Raji (cell line): ENCODE results near the gene RCE1.
A peak's percentile ranks its signal among the peaks of the same experiment; 100 is the strongest.

Experiments used
- POLR2A ChIP-seq: IDR thresholded peaks from 2 replicates; pipeline ENCODE4 v1.6.1; 2011; ENCODE audit warnings: low read depth, low read length, control low read depth; ENCODE audit not compliant: insufficient read depth

The RCE1 gene

GRCh38 chr11:66851698-66852465 lies 8.6 kb downstream of the RCE1 start:
- TF ChIP-seq POLR2A = no peak

GRCh38 chr11:66852466-66853241 lies 9.4 kb downstream of the RCE1 start:
- no peak for TF ChIP-seq POLR2A

- TF ChIP-seq POLR2A = no peak
These were observed 10.3 kb downstream of the RCE1 start for GRCh38 chr11:66853242-66854229.

GRCh38 chr11:66854231-66854661 lies 11.0 kb downstream of the RCE1 start:
- no peak for TF ChIP-seq POLR2A

- TF ChIP-seq POLR2A = no peak
These were observed 11.5 kb downstream of the RCE1 start for GRCh38 chr11:66854729-66855211.

GRCh38 chr11:66855574-66856495 lies 12.6 kb downstream of the RCE1 start:
- peak; percentile 73 for TF ChIP-seq POLR2A

GRCh38 chr11:66856496-66857233 lies 13.4 kb downstream of the RCE1 start, which contains the start of gene LRFN4:
Gene LRFN4, plus strand, starts transcription at chr11:66857064. Its CDS starts 681 bp downstream, at chr11:66857745.
- peak; percentile 51 for TF ChIP-seq POLR2A

- TF ChIP-seq POLR2A = peak; percentile 3; the same call in 1 of the 2 replicates
These were observed 14.1 kb downstream of the RCE1 start for GRCh38 chr11:66857234-66857926.

GRCh38 chr11:66857927-66858185 lies 14.6 kb downstream of the RCE1 start:
- TF ChIP-seq POLR2A = no peak

- no peak for TF ChIP-seq POLR2A
These were observed 15.1 kb downstream of the RCE1 start for GRCh38 chr11:66858186-66858938.

GRCh38 chr11:66858939-66859685 lies 15.9 kb downstream of the RCE1 start:
- no peak for TF ChIP-seq POLR2A
